ENCODE data around the gene DNM3. TPM values are rescaled to one million over a fixed set of nuclear protein-coding genes. Genes with fewer than 3 reads are reported as not detected.

DNM3 gene
- total and polyA plus RNA-seq, 5 donors from 2014 or later = 0.76 to 5.5 (median 1.6) TPM

- Histone ChIP-seq H3K4me1 (ENCODE audit: control insufficient read depth, insufficient read depth, low read length, poor library complexity, severe bottlenecking) (peaks cover 14% of the 10 kb centered on the region), H3K27me3 (ENCODE audit: control insufficient read depth, insufficient read depth, low read length) (no peaks in the 10 kb centered on the region), H3K9me3 (ENCODE audit: control insufficient read depth in 2 of 2, low read length in 2 of 2) (no peaks in the 10 kb centered on the region), H3K27ac (ENCODE audit: insufficient read depth, low read length, poor library complexity, severe bottlenecking) (no peak overlapping the region), H3K36me3 (ENCODE audit: control insufficient read depth, insufficient read depth, low read length) (no peaks in the 10 kb centered on the region), H3K4me3 (ENCODE audit: low read depth, low read length) (no peak overlapping the region)
- Mint-ChIP-seq H3K4me3 (no peak overlapping the region), H3K36me3 (no peaks in the 10 kb centered on the region), H3K4me1 (peaks cover 17 to 35% (median 21%) of the 10 kb centered on the region in 4 donors), H3K27ac (peak overlapping the region in 1 of 3 donors; percentile 28), H3K9me3 (no peaks in the 10 kb centered on the region), H3K27me3 (no peaks in the 10 kb centered on the region)
- DNase-seq (no peak), ATAC-seq (ENCODE audit: low read depth in 2 of 2) (no peak)
Observed at GRCh38 chr1:172402878-172403569, 561.7 kb downstream of the DNM3 start.

DNA sequence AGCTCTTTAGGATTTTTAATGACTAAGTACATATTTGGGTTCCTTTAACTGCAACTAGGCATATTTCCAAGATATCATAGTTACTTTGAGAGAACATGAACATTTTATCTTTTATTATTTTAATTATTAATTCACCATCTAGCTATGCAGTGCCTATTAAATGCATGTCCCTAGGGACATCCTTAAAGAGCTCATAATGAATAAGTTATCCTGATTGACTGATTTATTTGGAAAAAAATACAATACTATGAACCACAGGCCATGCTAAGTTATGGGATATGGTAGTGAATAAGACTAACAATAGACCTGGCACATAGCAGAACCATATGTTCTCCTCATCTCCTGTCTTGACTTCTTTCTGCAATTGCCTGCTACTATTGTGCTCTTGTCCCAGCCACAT is 562.8 kb downstream of the DNM3 start:
- DNase-seq (no peak), ATAC-seq (ENCODE audit: low read depth in 2 of 2) (no peak)
- Histone ChIP-seq H3K4me1 (ENCODE audit: control insufficient read depth, insufficient read depth, low read length, poor library complexity, severe bottlenecking) (peaks cover 8% of the 10 kb centered on the region), H3K4me3 (ENCODE audit: low read depth, low read length) (no peak overlapping the region), H3K27ac (ENCODE audit: insufficient read depth, low read length, poor library complexity, severe bottlenecking) (no peak overlapping the region), H3K27me3 (ENCODE audit: control insufficient read depth, insufficient read depth, low read length) (no peaks in the 10 kb centered on the region), H3K36me3 (ENCODE audit: control insufficient read depth, insufficient read depth, low read length) (no peaks in the 10 kb centered on the region), H3K9me3 (ENCODE audit: control insufficient read depth in 2 of 2, low read length in 2 of 2) (no peaks in the 10 kb centered on the region)
- H3K27me3 Mint-ChIP-seq = no peaks in the 10 kb centered on the region
- no peak overlapping the region for H3K4me3 Mint-ChIP-seq
- H3K4me1 Mint-ChIP-seq = peaks cover 6 to 24% (median 10%) of the 10 kb centered on the region in 4 donors
- H3K36me3 Mint-ChIP-seq = no peaks in the 10 kb centered on the region
- H3K27ac Mint-ChIP-seq = no peak overlapping the region
- no peaks in the 10 kb centered on the region for H3K9me3 Mint-ChIP-seq

GRCh38 chr1:172405912-172406311 is 564.6 kb downstream of the DNM3 start:
- H3K27me3 Mint-ChIP-seq = no peaks in the 10 kb centered on the region
- no peak overlapping the region for H3K27ac ChIP-seq (ENCODE audit: insufficient read depth, low read length, poor library complexity, severe bottlenecking)
- H3K4me3 ChIP-seq (ENCODE audit: low read depth, low read length) = no peak overlapping the region
- H3K4me1 Mint-ChIP-seq = peaks cover 0 to 6% (median 0%) of the 10 kb centered on the region in 4 donors
- ATAC-seq (ENCODE audit: low read depth in 2 of 2) = no peak
- H3K36me3 ChIP-seq (ENCODE audit: control insufficient read depth, insufficient read depth, low read length) = no peaks in the 10 kb centered on the region
- no peaks in the 10 kb centered on the region for H3K4me1 ChIP-seq (ENCODE audit: control insufficient read depth, insufficient read depth, low read length, poor library complexity, severe bottlenecking)
- H3K27ac Mint-ChIP-seq = no peak overlapping the region
- peaks cover 0 to 1% (median 0%) of the 10 kb centered on the region in 7 donors for H3K9me3 Mint-ChIP-seq
- DNase-seq = no peak
- no peaks in the 10 kb centered on the region for H3K36me3 Mint-ChIP-seq
- H3K9me3 ChIP-seq (ENCODE audit: control insufficient read depth in 2 of 2, low read length in 2 of 2) = no peaks in the 10 kb centered on the region
- H3K27me3 ChIP-seq (ENCODE audit: control insufficient read depth, insufficient read depth, low read length) = no peaks in the 10 kb centered on the region
- H3K4me3 Mint-ChIP-seq = no peak overlapping the region

DNA sequence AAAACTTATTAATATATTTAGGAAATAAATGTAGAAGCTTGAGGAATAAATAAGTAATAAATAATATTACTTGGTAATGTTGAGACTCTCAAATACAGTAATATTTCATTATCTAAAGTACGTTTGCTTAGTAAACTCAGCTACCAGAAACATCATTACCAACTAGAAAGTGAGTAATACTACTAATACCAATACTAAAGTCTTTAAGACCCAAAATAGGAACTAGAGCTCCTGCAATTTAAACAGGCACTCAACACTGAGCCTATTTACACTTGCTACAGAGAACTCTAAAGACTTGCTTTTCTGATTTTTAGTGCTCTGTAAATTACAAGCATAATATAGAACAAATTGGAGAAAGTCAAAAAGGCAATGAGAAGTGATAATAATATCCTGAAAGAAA is 565.7 kb downstream of the DNM3 start:
- Mint-ChIP-seq H3K4me3 (no peak overlapping the region), H3K9me3 (peaks cover 0 to 1% (median 0%) of the 10 kb centered on the region in 7 donors), H3K27me3 (no peaks in the 10 kb centered on the region), H3K4me1 (peaks cover 0 to under 1% (median 0%) of the 10 kb centered on the region in 4 donors), H3K27ac (no peak overlapping the region), H3K36me3 (no peaks in the 10 kb centered on the region)
- ATAC-seq (ENCODE audit: low read depth in 2 of 2) (no peak), DNase-seq (no peak)
- H3K9me3 ChIP-seq (ENCODE audit: control insufficient read depth in 2 of 2, low read length in 2 of 2) = no peaks in the 10 kb centered on the region
- no peaks in the 10 kb centered on the region for H3K36me3 ChIP-seq (ENCODE audit: control insufficient read depth, insufficient read depth, low read length)
- no peaks in the 10 kb centered on the region for H3K27me3 ChIP-seq (ENCODE audit: control insufficient read depth, insufficient read depth, low read length)
- H3K4me3 ChIP-seq (ENCODE audit: low read depth, low read length) = no peak overlapping the region
- H3K27ac ChIP-seq (ENCODE audit: insufficient read depth, low read length, poor library complexity, severe bottlenecking) = no peak overlapping the region
- H3K4me1 ChIP-seq (ENCODE audit: control insufficient read depth, insufficient read depth, low read length, poor library complexity, severe bottlenecking) = no peaks in the 10 kb centered on the region

GRCh38 chr1:172408958-172409357 is 567.7 kb downstream of the DNM3 start:
- ATAC-seq (ENCODE audit: low read depth in 2 of 2) = no peak
- Mint-ChIP-seq H3K9me3 (peaks cover 0 to 1% (median 0%) of the 10 kb centered on the region in 7 donors), H3K36me3 (peaks cover 9% of the 10 kb centered on the region), H3K27me3 (no peaks in the 10 kb centered on the region), H3K4me1 (no peaks in the 10 kb centered on the region), H3K27ac (no peak overlapping the region), H3K4me3 (no peak overlapping the region)
- no peaks in the 10 kb centered on the region for H3K4me1 ChIP-seq (ENCODE audit: control insufficient read depth, insufficient read depth, low read length, poor library complexity, severe bottlenecking)
- no peak overlapping the region for H3K27ac ChIP-seq (ENCODE audit: insufficient read depth, low read length, poor library complexity, severe bottlenecking)
- no peak for DNase-seq
- no peaks in the 10 kb centered on the region for H3K36me3 ChIP-seq (ENCODE audit: control insufficient read depth, insufficient read depth, low read length)
- H3K27me3 ChIP-seq (ENCODE audit: control insufficient read depth, insufficient read depth, low read length) = no peaks in the 10 kb centered on the region
- H3K4me3 ChIP-seq (ENCODE audit: low read depth, low read length) = no peak overlapping the region
- no peaks in the 10 kb centered on the region for H3K9me3 ChIP-seq (ENCODE audit: control insufficient read depth in 2 of 2, low read length in 2 of 2)

DNA sequence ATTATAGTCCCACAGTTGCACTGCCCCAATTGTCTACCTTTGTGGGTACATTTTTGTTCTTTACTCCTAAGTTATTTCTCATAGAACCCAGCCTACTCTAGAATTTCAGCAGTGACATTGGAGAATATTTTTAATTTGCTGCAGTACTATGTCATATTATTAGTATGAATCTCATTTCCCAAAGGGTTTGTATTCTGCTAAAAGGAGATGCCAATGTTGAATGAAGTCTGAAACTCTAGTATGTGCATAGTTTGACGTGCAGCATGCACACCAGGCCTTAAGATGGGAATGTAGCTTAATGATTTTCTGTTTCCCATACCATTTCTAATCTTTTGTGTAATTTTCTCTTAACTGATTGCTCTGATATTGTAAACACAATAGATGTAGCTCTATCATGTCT is 568.7 kb downstream of the DNM3 start:
- H3K27me3 ChIP-seq (ENCODE audit: control insufficient read depth, insufficient read depth, low read length) = no peaks in the 10 kb centered on the region
- no peak overlapping the region for H3K27ac ChIP-seq (ENCODE audit: insufficient read depth, low read length, poor library complexity, severe bottlenecking)
- H3K27me3 Mint-ChIP-seq = no peaks in the 10 kb centered on the region
- no peak for ATAC-seq (ENCODE audit: low read depth in 2 of 2)
- no peaks in the 10 kb centered on the region for H3K4me1 ChIP-seq (ENCODE audit: control insufficient read depth, insufficient read depth, low read length, poor library complexity, severe bottlenecking)
- H3K36me3 Mint-ChIP-seq = peaks cover 9% of the 10 kb centered on the region
- no peak overlapping the region for H3K4me3 ChIP-seq (ENCODE audit: low read depth, low read length)
- no peak for DNase-seq
- no peaks in the 10 kb centered on the region for H3K9me3 ChIP-seq (ENCODE audit: control insufficient read depth in 2 of 2, low read length in 2 of 2)
- H3K27ac Mint-ChIP-seq = no peak overlapping the region
- H3K36me3 ChIP-seq (ENCODE audit: control insufficient read depth, insufficient read depth, low read length) = no peaks in the 10 kb centered on the region
- H3K9me3 Mint-ChIP-seq = peaks cover 0 to 1% (median 0%) of the 10 kb centered on the region in 7 donors
- H3K4me1 Mint-ChIP-seq = peaks cover 0 to 2% (median 0%) of the 10 kb centered on the region in 4 donors
- H3K4me3 Mint-ChIP-seq = no peak overlapping the region

GRCh38 chr1:172411791-172412338 is 570.6 kb downstream of the DNM3 start:
- no peaks in the 10 kb centered on the region for H3K4me1 ChIP-seq (ENCODE audit: control insufficient read depth, insufficient read depth, low read length, poor library complexity, severe bottlenecking)
- no peaks in the 10 kb centered on the region for H3K9me3 ChIP-seq (ENCODE audit: control insufficient read depth in 2 of 2, low read length in 2 of 2)
- ATAC-seq (ENCODE audit: low read depth in 2 of 2) (no peak), DNase-seq (no peak)
- H3K36me3 Mint-ChIP-seq = peaks cover 9% of the 10 kb centered on the region
- H3K27me3 Mint-ChIP-seq = no peaks in the 10 kb centered on the region
- H3K4me3 Mint-ChIP-seq = no peak overlapping the region
- H3K4me1 Mint-ChIP-seq = peaks cover 0 to 5% (median under 1%) of the 10 kb centered on the region in 4 donors
- H3K4me3 ChIP-seq (ENCODE audit: low read depth, low read length) = no peak overlapping the region
- no peak overlapping the region for H3K27ac ChIP-seq (ENCODE audit: insufficient read depth, low read length, poor library complexity, severe bottlenecking)
- peaks cover 0 to 1% (median 0%) of the 10 kb centered on the region in 7 donors for H3K9me3 Mint-ChIP-seq
- no peaks in the 10 kb centered on the region for H3K27me3 ChIP-seq (ENCODE audit: control insufficient read depth, insufficient read depth, low read length)
- H3K27ac Mint-ChIP-seq = no peak overlapping the region
- H3K36me3 ChIP-seq (ENCODE audit: control insufficient read depth, insufficient read depth, low read length) = no peaks in the 10 kb centered on the region

DNA sequence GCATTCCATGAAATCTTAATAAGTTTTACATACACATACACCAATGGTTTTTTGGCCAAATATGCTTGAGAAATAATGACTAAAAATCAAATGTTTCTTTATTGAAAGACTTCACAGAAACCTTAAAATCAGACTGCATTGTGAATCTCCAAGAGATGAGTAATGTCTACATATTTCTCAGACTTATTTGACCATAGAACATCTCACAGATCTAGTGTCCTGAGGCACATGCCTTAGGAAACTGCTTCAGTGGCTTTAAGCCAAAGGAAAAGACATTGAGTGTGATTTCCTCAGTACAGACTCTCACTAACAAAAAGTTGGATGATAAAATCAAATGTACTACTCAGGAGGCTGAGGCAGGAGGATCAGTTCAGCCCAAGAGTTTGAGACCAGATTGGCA is 573.0 kb downstream of the DNM3 start:
- no peak overlapping the region for H3K27ac Mint-ChIP-seq

More for the DNA sequence above, 573.0 kb downstream of the DNM3 start:
- peaks cover 0 to 5% (median under 1%) of the 10 kb centered on the region in 4 donors for H3K4me1 Mint-ChIP-seq
- Histone ChIP-seq H3K36me3 (ENCODE audit: control insufficient read depth, insufficient read depth, low read length) (no peaks in the 10 kb centered on the region), H3K9me3 (ENCODE audit: control insufficient read depth in 2 of 2, low read length in 2 of 2) (no peaks in the 10 kb centered on the region), H3K27ac (ENCODE audit: insufficient read depth, low read length, poor library complexity, severe bottlenecking) (no peak overlapping the region), H3K27me3 (ENCODE audit: control insufficient read depth, insufficient read depth, low read length) (no peaks in the 10 kb centered on the region), H3K4me1 (ENCODE audit: control insufficient read depth, insufficient read depth, low read length, poor library complexity, severe bottlenecking) (no peaks in the 10 kb centered on the region), H3K4me3 (ENCODE audit: low read depth, low read length) (no peak overlapping the region)
- no peak overlapping the region for H3K4me3 Mint-ChIP-seq
- H3K27me3 Mint-ChIP-seq = no peaks in the 10 kb centered on the region
- H3K36me3 Mint-ChIP-seq = peaks cover 9% of the 10 kb centered on the region
- ATAC-seq (ENCODE audit: low read depth in 2 of 2) (no peak), DNase-seq (no peak)
- peaks cover 0 to 1% (median 0%) of the 10 kb centered on the region in 7 donors for H3K9me3 Mint-ChIP-seq
